GM23338 (cell line): ENCODE results near the gene VAV3. TPM values are rescaled to one million over a fixed set of nuclear protein-coding genes. Genes with fewer than 3 reads are reported as not detected.

ENCODE experiments used
- ATAC-seq: fragments of 200-7000 bp; cut with Tn5 transposase; 3 replicates; pipeline ENCODE4 v1.9.1; 2020
- DNase-seq: peaks from one replicate; pipeline ENCODE4 v3.0.0-alpha.2; 2015; ENCODE audit warnings: low spot score
- H2AFZ ChIP-seq: fragments of 200-600 bp; sonication (generic); 2 replicates; pipeline ENCODE4 v1.8.0; 2016; ENCODE audit warnings: antibody characterized with exemption, mild to moderate bottlenecking, moderate library complexity
- H3F3A ChIP-seq: fragments of 200-600 bp; sonication (generic); replicated peaks from 2 replicates; pipeline ENCODE4 v1.8.0; 2017; ENCODE audit warnings: antibody characterized with exemption, mixed run types, low read depth
- H3K27ac ChIP-seq: fragments of 200-600 bp; sonication (generic); 2 replicates; pipeline ENCODE4 v1.6.1; 2016; ENCODE audit warnings: low read depth
- H3K27me3 ChIP-seq: fragments of 200-600 bp; sonication (generic); 2 replicates; pipeline ENCODE4 v1.8.0; 2016; ENCODE audit warnings: mild to moderate bottlenecking, mixed run types, moderate library complexity; ENCODE audit not compliant: insufficient read depth
- H3K36me3 ChIP-seq: fragments of 200-600 bp; sonication (generic); 2 replicates; pipeline ENCODE4 v1.8.0; 2016; ENCODE audit warnings: mild to moderate bottlenecking; ENCODE audit not compliant: insufficient read depth
- H3K4me1 ChIP-seq: fragments of 200-600 bp; sonication (generic); 2 replicates; pipeline ENCODE4 v1.8.0; 2016; ENCODE audit warnings: mild to moderate bottlenecking, moderate library complexity; ENCODE audit not compliant: insufficient read depth
- H3K4me2 ChIP-seq: fragments of 200-600 bp; sonication (generic); 2 replicates; pipeline ENCODE4 v1.7.1; 2017; ENCODE audit warnings: mixed run types
- H3K4me3 ChIP-seq: fragments of 200-600 bp; sonication (generic); 2 replicates; pipeline ENCODE4 v1.6.1; 2016; ENCODE audit warnings: mixed run types
- H3K79me2 ChIP-seq: fragments of 200-600 bp; sonication (generic); replicated peaks from 2 replicates; pipeline ENCODE4 v1.8.0; 2017; ENCODE audit warnings: mild to moderate bottlenecking; ENCODE audit not compliant: insufficient read depth
- H3K9me2 ChIP-seq: fragments of 200-600 bp; sonication (generic); 2 replicates; pipeline ENCODE4 v1.8.0; 2017; ENCODE audit not compliant: insufficient read depth
- H4K20me1 ChIP-seq: fragments of 200-600 bp; sonication (generic); replicated peaks from 2 replicates; pipeline ENCODE4 v1.8.0; 2017; ENCODE audit warnings: mild to moderate bottlenecking; ENCODE audit not compliant: insufficient read depth
- H3K27ac Mint-ChIP-seq: 2 replicates; pipeline ENCODE4 v1.8.0; 2020; ENCODE audit warnings: inconsistent platforms, mild to moderate bottlenecking, moderate library complexity, mixed read lengths
- H3K27me3 Mint-ChIP-seq: 3 replicates; pipeline ENCODE4 v1.8.0; 2022; ENCODE audit warnings: low read depth, mild to moderate bottlenecking, moderate library complexity, mixed read lengths, inconsistent platforms; ENCODE audit not compliant: insufficient read depth, poor library complexity
- H3K36me3 Mint-ChIP-seq: 3 replicates; pipeline ENCODE4 v1.8.0; 2021; ENCODE audit warnings: low read depth, mild to moderate bottlenecking, inconsistent platforms, moderate library complexity, mixed read lengths
- H3K4me1 Mint-ChIP-seq: 3 replicates; pipeline ENCODE4 v1.8.0; 2020; ENCODE audit warnings: mild to moderate bottlenecking, inconsistent platforms, mixed read lengths
- H3K4me3 Mint-ChIP-seq: 3 replicates; pipeline ENCODE4 v1.8.0; 2021; ENCODE audit warnings: moderate library complexity, mild to moderate bottlenecking, inconsistent platforms, mixed read lengths
- H3K9me3 Mint-ChIP-seq: 3 replicates; pipeline ENCODE4 v1.8.0; 2020; ENCODE audit warnings: moderate library complexity, mild to moderate bottlenecking, inconsistent platforms, mixed read lengths
- CREB1 ChIP-seq: fragments of 250-450 bp; sonication (Bioruptor Pico); IDR thresholded peaks from 2 replicates; pipeline ENCODE4 v1.5.0; 2020; ENCODE audit warnings: low read depth, mild to moderate bottlenecking, moderate library complexity
- EZH2 ChIP-seq: fragments of 200-600 bp; sonication (generic); IDR thresholded peaks from one replicate; pipeline ENCODE4 v1.8.0; 2017; ENCODE audit warnings: antibody characterized with exemption, mild to moderate bottlenecking, low read depth; ENCODE audit not compliant: unreplicated experiment
- EZH2phosphoT487 ChIP-seq: fragments of 200-600 bp; sonication (generic); IDR thresholded peaks from one replicate; pipeline ENCODE4 v1.8.1; 2018; ENCODE audit warnings: antibody characterized with exemption; ENCODE audit not compliant: unreplicated experiment
- JUNB ChIP-seq: IDR thresholded peaks from one replicate; pipeline ENCODE4 v1.6.1; 2016; ENCODE audit warnings: antibody characterized with exemption; ENCODE audit not compliant: unreplicated experiment
- NANOG ChIP-seq: IDR thresholded peaks from 2 replicates; pipeline ENCODE4 v1.6.1; 2016; ENCODE audit warnings: antibody characterized with exemption, borderline replicate concordance
- POLR2AphosphoS5 ChIP-seq: IDR thresholded peaks from 2 replicates; pipeline ENCODE4 v1.6.1; 2016; ENCODE audit warnings: antibody characterized with exemption, low read depth
- STAT1 ChIP-seq: IDR thresholded peaks from one replicate; pipeline ENCODE4 v1.6.1; 2016; ENCODE audit warnings: antibody characterized with exemption; ENCODE audit not compliant: unreplicated experiment
- ZNF114 ChIP-seq: fragments of 250-450 bp; sonication (Bioruptor Pico); IDR thresholded peaks from 2 replicates; pipeline ENCODE4 v1.5.0; 2020; ENCODE audit warnings: mild to moderate bottlenecking, moderate library complexity
- ZNF331 ChIP-seq: fragments of 250-450 bp; sonication (Bioruptor Pico); IDR thresholded peaks from 2 replicates; pipeline ENCODE4 v1.5.0; 2020; ENCODE audit warnings: low read depth, mild to moderate bottlenecking, moderate library complexity
- polyA plus RNA-seq: library from polyadenylated mRNA; unstranded; fragments of >200 nt; fragmentation: Nextera tagmentation; extraction: Ambion mirVana; gene quantifications from 2 replicates; pipeline ENCODE4 v1.2.1, GENCODE V29; 2016
- total RNA-seq: library from RNA; depleted of rRNA; stranded (reverse); fragments of >200 nt; shearing (Covaris generic); gene quantifications from 2 replicates; pipeline ENCODE4 v1.2.3, GENCODE V29; 2014
- TF ChIP-seq, protein P1 (sequence below), 2 experiments: fragments of 200-600 bp in 1 of 2; sonication (generic) in 1 of 2; conservative IDR thresholded peaks; 2 replicates each; pipeline versions ENCODE4 v1.5.1 to v1.6.1; 2016 to 2017; ENCODE audit warnings: antibody characterized with exemption in 2 of 2, low read depth in 2 of 2, mild to moderate bottlenecking in 2 of 2, moderate library complexity in 1 of 2
- TF ChIP-seq, protein P2 (sequence below): IDR thresholded peaks from 2 replicates; pipeline ENCODE4 v1.6.1; 2016; ENCODE audit warnings: antibody characterized with exemption
- TF ChIP-seq, protein P3 (sequence below): fragments of 250-450 bp; sonication (Bioruptor Pico); IDR thresholded peaks from 2 replicates; pipeline ENCODE4 v1.5.0; 2020; ENCODE audit warnings: mild to moderate bottlenecking, moderate library complexity

Gene VAV3
- total and polyA plus RNA-seq, 2 experiments from 2014 or later: 3.0 to 11.3 TPM

DNA sequence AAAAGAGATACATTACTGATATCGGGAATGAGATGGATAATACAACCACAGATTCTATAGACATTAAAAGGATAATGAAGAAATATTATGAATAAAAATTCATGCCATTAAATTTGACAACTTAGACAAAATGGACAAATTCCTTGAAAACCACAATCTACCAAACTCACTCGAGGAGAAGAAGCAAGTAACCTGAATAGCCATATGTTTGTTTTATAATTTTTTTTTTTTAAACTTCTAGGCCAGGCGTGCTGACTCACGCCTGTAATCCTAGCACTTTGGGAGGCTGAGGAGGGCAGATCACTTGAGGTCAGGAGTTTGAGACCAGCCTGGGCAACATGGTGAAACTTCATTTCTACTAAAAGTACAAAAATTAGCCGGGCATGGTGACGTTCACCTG is 327.9 kb downstream of the VAV3 start:
- no peaks in the 10 kb centered on the region for H3K4me1 Mint-ChIP-seq

DNA sequence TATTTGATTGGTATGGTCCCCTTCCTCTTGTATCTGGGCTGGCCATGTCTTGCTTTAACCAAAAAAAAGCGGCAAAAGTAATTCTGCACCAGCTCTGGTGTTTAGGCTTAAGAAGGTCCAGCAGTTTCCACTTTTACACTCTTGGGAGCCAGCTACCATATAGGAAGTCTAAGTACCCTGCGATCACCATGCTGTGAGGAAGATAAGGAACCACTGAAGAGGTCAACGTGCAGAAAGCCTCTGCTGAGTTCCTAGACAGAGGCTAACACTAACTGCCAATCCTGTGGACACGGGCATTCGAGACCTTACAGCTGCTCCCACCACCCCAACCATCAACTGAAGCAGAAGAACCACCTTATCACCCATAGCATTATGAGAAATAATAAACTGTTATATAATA is 331.4 kb downstream of the VAV3 start:
- DNase-seq (no peak), ATAC-seq (no peak)
- Histone ChIP-seq H3K9me2 (0 out of 2 replicates have a peak, but pooled peaks cover 5% of the 10 kb centered on the region), H3F3A (no peaks in the 10 kb centered on the region), H3K4me3 (no peak overlapping the region), H3K36me3 (no peaks in the 10 kb centered on the region), H2AFZ (no peak overlapping the region), H3K79me2 (no peaks in the 10 kb centered on the region), H3K27ac (no peak overlapping the region), H4K20me1 (no peaks in the 10 kb centered on the region), H3K27me3 (no peaks in the 10 kb centered on the region), H3K4me2 (no peak overlapping the region), H3K4me1 (no peaks in the 10 kb centered on the region)
- H3K27me3 Mint-ChIP-seq: no peaks in the 10 kb centered on the region
- no peak overlapping the region for H3K27ac Mint-ChIP-seq
- no peak for TF ChIP-seq EZH2phosphoT487
- no peak for TF ChIP-seq STAT1
- TF ChIP-seq, protein P1, sequence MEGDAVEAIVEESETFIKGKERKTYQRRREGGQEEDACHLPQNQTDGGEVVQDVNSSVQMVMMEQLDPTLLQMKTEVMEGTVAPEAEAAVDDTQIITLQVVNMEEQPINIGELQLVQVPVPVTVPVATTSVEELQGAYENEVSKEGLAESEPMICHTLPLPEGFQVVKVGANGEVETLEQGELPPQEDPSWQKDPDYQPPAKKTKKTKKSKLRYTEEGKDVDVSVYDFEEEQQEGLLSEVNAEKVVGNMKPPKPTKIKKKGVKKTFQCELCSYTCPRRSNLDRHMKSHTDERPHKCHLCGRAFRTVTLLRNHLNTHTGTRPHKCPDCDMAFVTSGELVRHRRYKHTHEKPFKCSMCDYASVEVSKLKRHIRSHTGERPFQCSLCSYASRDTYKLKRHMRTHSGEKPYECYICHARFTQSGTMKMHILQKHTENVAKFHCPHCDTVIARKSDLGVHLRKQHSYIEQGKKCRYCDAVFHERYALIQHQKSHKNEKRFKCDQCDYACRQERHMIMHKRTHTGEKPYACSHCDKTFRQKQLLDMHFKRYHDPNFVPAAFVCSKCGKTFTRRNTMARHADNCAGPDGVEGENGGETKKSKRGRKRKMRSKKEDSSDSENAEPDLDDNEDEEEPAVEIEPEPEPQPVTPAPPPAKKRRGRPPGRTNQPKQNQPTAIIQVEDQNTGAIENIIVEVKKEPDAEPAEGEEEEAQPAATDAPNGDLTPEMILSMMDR (conservative IDR thresholded peaks at IDR 0.05; ENCODE audit: low read depth in 2 of 2): no peak
- no peak for TF ChIP-seq POLR2AphosphoS5
- TF ChIP-seq, protein P2, sequence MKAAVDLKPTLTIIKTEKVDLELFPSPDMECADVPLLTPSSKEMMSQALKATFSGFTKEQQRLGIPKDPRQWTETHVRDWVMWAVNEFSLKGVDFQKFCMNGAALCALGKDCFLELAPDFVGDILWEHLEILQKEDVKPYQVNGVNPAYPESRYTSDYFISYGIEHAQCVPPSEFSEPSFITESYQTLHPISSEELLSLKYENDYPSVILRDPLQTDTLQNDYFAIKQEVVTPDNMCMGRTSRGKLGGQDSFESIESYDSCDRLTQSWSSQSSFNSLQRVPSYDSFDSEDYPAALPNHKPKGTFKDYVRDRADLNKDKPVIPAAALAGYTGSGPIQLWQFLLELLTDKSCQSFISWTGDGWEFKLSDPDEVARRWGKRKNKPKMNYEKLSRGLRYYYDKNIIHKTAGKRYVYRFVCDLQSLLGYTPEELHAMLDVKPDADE: no peak
- no peak for TF ChIP-seq NANOG
- no peak for TF ChIP-seq EZH2
- no peak for TF ChIP-seq ZNF331 (CRISPR knock-in tag)
- no peak for TF ChIP-seq CREB1 (CRISPR knock-in tag)
- TF ChIP-seq JUNB: no peak
- TF ChIP-seq, protein P3, sequence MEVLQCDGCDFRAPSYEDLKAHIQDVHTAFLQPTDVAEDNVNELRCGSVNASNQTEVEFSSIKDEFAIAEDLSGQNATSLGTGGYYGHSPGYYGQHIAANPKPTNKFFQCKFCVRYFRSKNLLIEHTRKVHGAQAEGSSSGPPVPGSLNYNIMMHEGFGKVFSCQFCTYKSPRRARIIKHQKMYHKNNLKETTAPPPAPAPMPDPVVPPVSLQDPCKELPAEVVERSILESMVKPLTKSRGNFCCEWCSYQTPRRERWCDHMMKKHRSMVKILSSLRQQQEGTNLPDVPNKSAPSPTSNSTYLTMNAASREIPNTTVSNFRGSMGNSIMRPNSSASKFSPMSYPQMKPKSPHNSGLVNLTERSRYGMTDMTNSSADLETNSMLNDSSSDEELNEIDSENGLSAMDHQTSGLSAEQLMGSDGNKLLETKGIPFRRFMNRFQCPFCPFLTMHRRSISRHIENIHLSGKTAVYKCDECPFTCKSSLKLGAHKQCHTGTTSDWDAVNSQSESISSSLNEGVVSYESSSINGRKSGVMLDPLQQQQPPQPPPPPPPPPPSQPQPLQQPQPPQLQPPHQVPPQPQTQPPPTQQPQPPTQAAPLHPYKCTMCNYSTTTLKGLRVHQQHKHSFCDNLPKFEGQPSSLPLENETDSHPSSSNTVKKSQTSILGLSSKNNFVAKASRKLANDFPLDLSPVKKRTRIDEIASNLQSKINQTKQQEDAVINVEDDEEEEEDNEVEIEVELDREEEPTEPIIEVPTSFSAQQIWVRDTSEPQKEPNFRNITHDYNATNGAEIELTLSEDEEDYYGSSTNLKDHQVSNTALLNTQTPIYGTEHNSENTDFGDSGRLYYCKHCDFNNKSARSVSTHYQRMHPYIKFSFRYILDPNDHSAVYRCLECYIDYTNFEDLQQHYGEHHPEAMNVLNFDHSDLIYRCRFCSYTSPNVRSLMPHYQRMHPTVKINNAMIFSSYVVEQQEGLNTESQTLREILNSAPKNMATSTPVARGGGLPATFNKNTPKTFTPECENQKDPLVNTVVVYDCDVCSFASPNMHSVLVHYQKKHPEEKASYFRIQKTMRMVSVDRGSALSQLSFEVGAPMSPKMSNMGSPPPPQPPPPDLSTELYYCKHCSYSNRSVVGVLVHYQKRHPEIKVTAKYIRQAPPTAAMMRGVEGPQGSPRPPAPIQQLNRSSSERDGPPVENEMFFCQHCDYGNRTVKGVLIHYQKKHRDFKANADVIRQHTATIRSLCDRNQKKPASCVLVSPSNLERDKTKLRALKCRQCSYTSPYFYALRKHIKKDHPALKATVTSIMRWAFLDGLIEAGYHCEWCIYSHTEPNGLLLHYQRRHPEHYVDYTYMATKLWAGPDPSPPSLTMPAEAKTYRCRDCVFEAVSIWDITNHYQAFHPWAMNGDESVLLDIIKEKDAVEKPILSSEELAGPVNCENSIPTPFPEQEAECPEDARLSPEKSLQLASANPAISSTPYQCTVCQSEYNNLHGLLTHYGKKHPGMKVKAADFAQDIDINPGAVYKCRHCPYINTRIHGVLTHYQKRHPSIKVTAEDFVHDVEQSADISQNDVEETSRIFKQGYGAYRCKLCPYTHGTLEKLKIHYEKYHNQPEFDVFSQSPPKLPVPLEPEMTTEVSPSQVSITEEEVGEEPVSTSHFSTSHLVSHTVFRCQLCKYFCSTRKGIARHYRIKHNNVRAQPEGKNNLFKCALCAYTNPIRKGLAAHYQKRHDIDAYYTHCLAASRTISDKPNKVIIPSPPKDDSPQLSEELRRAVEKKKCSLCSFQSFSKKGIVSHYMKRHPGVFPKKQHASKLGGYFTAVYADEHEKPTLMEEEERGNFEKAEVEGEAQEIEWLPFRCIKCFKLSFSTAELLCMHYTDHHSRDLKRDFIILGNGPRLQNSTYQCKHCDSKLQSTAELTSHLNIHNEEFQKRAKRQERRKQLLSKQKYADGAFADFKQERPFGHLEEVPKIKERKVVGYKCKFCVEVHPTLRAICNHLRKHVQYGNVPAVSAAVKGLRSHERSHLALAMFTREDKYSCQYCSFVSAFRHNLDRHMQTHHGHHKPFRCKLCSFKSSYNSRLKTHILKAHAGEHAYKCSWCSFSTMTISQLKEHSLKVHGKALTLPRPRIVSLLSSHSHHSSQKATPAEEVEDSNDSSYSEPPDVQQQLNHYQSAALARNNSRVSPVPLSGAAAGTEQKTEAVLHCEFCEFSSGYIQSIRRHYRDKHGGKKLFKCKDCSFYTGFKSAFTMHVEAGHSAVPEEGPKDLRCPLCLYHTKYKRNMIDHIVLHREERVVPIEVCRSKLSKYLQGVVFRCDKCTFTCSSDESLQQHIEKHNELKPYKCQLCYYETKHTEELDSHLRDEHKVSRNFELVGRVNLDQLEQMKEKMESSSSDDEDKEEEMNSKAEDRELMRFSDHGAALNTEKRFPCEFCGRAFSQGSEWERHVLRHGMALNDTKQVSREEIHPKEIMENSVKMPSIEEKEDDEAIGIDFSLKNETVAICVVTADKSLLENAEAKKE (CRISPR knock-in tag): no peak
- TF ChIP-seq ZNF114 (CRISPR knock-in tag): no peak
- H3K36me3 Mint-ChIP-seq: no peaks in the 10 kb centered on the region
- H3K4me3 Mint-ChIP-seq: no peak overlapping the region
- H3K4me1 Mint-ChIP-seq: peaks cover 4% of the 10 kb centered on the region; the same call in 2 of the 3 replicates
- no peaks in the 10 kb centered on the region for H3K9me3 Mint-ChIP-seq

More for the DNA sequence above, 327.9 kb downstream of the VAV3 start:
- Histone ChIP-seq H3K79me2 (no peaks in the 10 kb centered on the region), H3F3A (no peaks in the 10 kb centered on the region), H2AFZ (no peak overlapping the region), H3K27ac (no peak overlapping the region), H3K9me2 (0 out of 2 replicates have a peak, but pooled peaks cover under 1% of the 10 kb centered on the region), H3K27me3 (no peaks in the 10 kb centered on the region), H3K4me1 (no peaks in the 10 kb centered on the region), H3K36me3 (no peaks in the 10 kb centered on the region), H3K4me2 (no peak overlapping the region), H3K4me3 (no peak overlapping the region), H4K20me1 (no peaks in the 10 kb centered on the region)
- no peaks in the 10 kb centered on the region for H3K9me3 Mint-ChIP-seq
- H3K36me3 Mint-ChIP-seq: no peaks in the 10 kb centered on the region
- H3K4me3 Mint-ChIP-seq: no peak overlapping the region
- no peaks in the 10 kb centered on the region for H3K27me3 Mint-ChIP-seq
- DNase-seq (no peak), ATAC-seq (no peak)
- no peak for TF ChIP-seq EZH2phosphoT487
- no peak for TF ChIP-seq CREB1 (CRISPR knock-in tag)
- no peak overlapping the region for H3K27ac Mint-ChIP-seq
